SK-N-SH (cell line): ENCODE measurements around the gene NFAT5.
A peak's percentile ranks its signal among the peaks of the same experiment; 100 is the strongest.

Experiments used
- CHD2 ChIP-seq: fragments of 150-350 bp; IDR thresholded peaks from 2 replicates; pipeline ENCODE4 v1.6.1; 2018; ENCODE audit warnings: low read length; ENCODE audit not compliant: partially characterized antibody
- EP300 ChIP-seq, 2 experiments: IDR thresholded peaks; 2 replicates each; pipeline versions ENCODE4 v1.4.0 to v1.6.1; 2012; ENCODE audit warnings: borderline replicate concordance in 1 of 2, low read depth in 1 of 2, low read length in 1 of 2
- EZH2phosphoT487 ChIP-seq: fragments of 200-600 bp; sonication (generic); IDR thresholded peaks from 2 replicates; pipeline ENCODE4 v1.6.1; 2017; ENCODE audit warnings: low read depth, mixed run types, mild to moderate bottlenecking, antibody characterized with exemption, moderate library complexity, borderline replicate concordance
- POLR2AphosphoS5 ChIP-seq: IDR thresholded peaks from 2 replicates; pipeline ENCODE4 v1.6.1; 2012; ENCODE audit warnings: low read depth, low read length
- REST ChIP-seq: IDR thresholded peaks from 2 replicates; pipeline ENCODE4 v1.6.1; 2012; ENCODE audit warnings: mild to moderate bottlenecking, low read depth, low read length, moderate library complexity
- SIN3A ChIP-seq: IDR thresholded peaks from 2 replicates; pipeline ENCODE4 v1.6.1; 2012; ENCODE audit warnings: low read depth, mild to moderate bottlenecking, low read length, moderate library complexity, borderline replicate concordance
- SMC3 ChIP-seq: IDR thresholded peaks from 2 replicates; pipeline ENCODE4 v1.6.1; 2012; ENCODE audit warnings: low read depth, low read length, improper control_type of control experiment
- TAF1 ChIP-seq: IDR thresholded peaks from 2 replicates; pipeline ENCODE4 v1.6.1; 2012; ENCODE audit warnings: low read depth, mild to moderate bottlenecking, low read length, moderate library complexity, borderline replicate concordance
- USF1 ChIP-seq: IDR thresholded peaks from 2 replicates; pipeline ENCODE4 v1.4.0; 2012; ENCODE audit warnings: low read depth, borderline replicate concordance
- YY1 ChIP-seq: IDR thresholded peaks from 2 replicates; pipeline ENCODE4 v1.4.0; 2012; ENCODE audit warnings: low read depth, mild to moderate bottlenecking
- TF ChIP-seq, protein P1 (sequence below): fragments of 200-600 bp; sonication (generic); IDR thresholded peaks from 2 replicates; pipeline ENCODE4 v1.6.1; 2017; ENCODE audit warnings: antibody characterized with exemption, mild to moderate bottlenecking, moderate library complexity

DNA sequence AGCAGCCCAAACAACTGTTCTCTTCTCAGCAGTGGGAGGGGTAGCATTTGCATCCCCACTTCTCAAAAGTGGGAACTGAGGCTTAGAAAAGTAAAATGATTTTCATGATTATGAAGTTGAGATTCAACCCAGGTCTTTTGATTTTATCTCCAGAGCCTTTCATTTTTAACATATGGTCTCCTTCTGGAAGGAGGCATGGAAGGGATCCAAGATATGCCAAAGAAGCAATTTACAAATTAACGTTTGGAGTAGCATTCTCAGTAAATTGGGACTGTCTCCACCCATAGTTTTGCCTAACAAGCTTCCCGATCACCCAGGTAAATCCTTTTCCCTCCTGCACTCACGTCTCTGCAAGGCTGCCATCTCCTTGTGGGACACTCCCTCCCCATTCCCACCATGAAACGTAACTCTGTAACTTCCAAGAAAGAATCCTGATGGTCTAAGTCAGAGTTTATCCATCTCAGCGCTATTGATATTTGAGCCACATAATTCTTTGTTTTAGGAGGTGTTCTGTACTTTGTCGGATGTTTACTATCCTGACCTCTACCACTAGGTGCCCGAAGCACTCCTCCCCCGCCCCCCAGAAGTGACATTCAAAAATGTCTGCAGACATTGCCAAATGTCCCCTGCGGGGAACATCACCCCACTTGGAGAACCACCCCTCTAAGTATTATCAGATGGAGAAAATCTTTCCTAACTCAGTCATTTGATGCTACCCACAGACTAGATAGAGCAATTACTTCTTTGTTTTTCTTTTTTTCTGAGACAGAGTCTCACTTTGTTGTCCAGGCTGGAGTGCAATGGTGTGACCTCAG lies 32.9 kb upstream of the NFAT5 start:
- TF ChIP-seq EZH2phosphoT487 (no peak), EP300 (IDR thresholded peaks at IDR 0.05; ENCODE audit: borderline replicate concordance in 1 of 2, low read depth in 1 of 2, low read length in 1 of 2) (peak in 1 of 2 experiments; percentile 40; a peak in 1 of 4 replicates), TAF1 (no peak), REST (no peak), USF1 (no peak), SIN3A (no peak), YY1 (no peak), POLR2AphosphoS5 (no peak), CHD2 (no peak), SMC3 (no peak)
- TF ChIP-seq, protein P1, sequence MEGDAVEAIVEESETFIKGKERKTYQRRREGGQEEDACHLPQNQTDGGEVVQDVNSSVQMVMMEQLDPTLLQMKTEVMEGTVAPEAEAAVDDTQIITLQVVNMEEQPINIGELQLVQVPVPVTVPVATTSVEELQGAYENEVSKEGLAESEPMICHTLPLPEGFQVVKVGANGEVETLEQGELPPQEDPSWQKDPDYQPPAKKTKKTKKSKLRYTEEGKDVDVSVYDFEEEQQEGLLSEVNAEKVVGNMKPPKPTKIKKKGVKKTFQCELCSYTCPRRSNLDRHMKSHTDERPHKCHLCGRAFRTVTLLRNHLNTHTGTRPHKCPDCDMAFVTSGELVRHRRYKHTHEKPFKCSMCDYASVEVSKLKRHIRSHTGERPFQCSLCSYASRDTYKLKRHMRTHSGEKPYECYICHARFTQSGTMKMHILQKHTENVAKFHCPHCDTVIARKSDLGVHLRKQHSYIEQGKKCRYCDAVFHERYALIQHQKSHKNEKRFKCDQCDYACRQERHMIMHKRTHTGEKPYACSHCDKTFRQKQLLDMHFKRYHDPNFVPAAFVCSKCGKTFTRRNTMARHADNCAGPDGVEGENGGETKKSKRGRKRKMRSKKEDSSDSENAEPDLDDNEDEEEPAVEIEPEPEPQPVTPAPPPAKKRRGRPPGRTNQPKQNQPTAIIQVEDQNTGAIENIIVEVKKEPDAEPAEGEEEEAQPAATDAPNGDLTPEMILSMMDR: 0 out of 2 replicates have a peak, but pooled peaks have one; percentile 16
